Thoracic aorta (tissue), 2 donors: ENCODE data around the gene VPS50. TPM values are rescaled to one million over a fixed set of nuclear protein-coding genes. Genes with fewer than 3 reads are reported as not detected.

ENCODE experiments used
- ATAC-seq: fragments of 150-250 bp; one replicate; pipeline ENCODE4 v1.8.0; 2017; ENCODE audit warnings: low read depth; ENCODE audit not compliant: insufficient number of reproducible peaks, low FRiP score
- DNase-seq: peaks from one replicate; pipeline ENCODE4 v3.0.0-alpha.2; 2020; ENCODE audit warnings: low spot score
- H3K27ac ChIP-seq, 2 donors: fragments of 200-600 bp; sonication (generic); 1 replicate in 1 of 2; 2 replicates in 1 of 2; pipeline ENCODE4 v1.5.1; 2016; ENCODE audit warnings: mild to moderate bottlenecking in 2 of 2, moderate library complexity in 2 of 2
- H3K27me3 ChIP-seq: fragments of 200-600 bp; sonication (generic); replicated peaks from 2 replicates; pipeline ENCODE4 v1.6.0; 2016; ENCODE audit warnings: mild to moderate bottlenecking; ENCODE audit not compliant: insufficient read depth
- H3K36me3 ChIP-seq: fragments of 200-600 bp; sonication (generic); one replicate; pipeline ENCODE4 v1.5.1; 2016
- H3K4me1 ChIP-seq, 2 donors: fragments of 200-600 bp; sonication (generic); 1 replicate in 1 of 2; 2 replicates in 1 of 2; pipeline versions ENCODE4 v1.5.1 to v1.6.0; 2016; ENCODE audit warnings: low read depth in 2 of 2, mild to moderate bottlenecking in 1 of 2; ENCODE audit not compliant: control insufficient read depth in 1 of 2
- H3K4me3 ChIP-seq: fragments of 200-600 bp; sonication (generic); 2 replicates; pipeline ENCODE4 v1.5.1; 2016; ENCODE audit warnings: mild to moderate bottlenecking
- H3K9me3 ChIP-seq: fragments of 200-600 bp; sonication (generic); 2 replicates; pipeline ENCODE4 v1.5.1; 2016
- total RNA-seq, 2 donors: library from RNA; depleted of rRNA; stranded (reverse); fragments of >200 nt; gene quantifications; one replicate each; pipeline versions ENCODE4 v1.1.0 to v1.2.3, GENCODE V29; 2016
- TF ChIP-seq, protein P1 (sequence below): fragments of 200-600 bp; sonication (generic); IDR thresholded peaks from one replicate; pipeline ENCODE4 v1.5.1; 2019; ENCODE audit warnings: antibody characterized with exemption

VPS50 gene
- total RNA-seq, 2 donors from 2014 or later = 18.1 to 25.3 TPM

DNA sequence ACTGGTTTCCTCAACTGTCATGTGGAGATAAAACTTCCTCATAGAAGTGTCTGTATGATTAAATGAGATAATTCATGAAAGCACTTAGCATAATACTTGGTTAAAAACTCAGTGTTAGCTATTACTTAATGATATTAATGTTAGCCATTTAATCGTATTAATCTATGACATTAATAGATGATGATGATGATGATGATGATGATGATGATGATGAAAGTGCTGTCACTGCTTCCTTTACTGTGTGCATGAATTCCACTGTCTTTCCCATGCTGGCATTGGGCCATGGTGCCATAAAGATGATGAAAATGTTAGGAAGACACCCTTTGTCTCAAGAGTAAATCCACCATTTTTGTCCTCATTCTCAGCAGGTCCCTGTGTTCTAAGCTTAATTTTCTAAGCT, 75.8 kb downstream of the VPS50 start:
- no peak for ATAC-seq
- Histone ChIP-seq H3K4me1 (no peaks in the 10 kb centered on the region), H3K9me3 (no peaks in the 10 kb centered on the region), H3K27me3 (no peaks in the 10 kb centered on the region), H3K4me3 (no peak overlapping the region), H3K36me3 (no peaks in the 10 kb centered on the region), H3K27ac (no peak overlapping the region)
- TF ChIP-seq, protein P1, sequence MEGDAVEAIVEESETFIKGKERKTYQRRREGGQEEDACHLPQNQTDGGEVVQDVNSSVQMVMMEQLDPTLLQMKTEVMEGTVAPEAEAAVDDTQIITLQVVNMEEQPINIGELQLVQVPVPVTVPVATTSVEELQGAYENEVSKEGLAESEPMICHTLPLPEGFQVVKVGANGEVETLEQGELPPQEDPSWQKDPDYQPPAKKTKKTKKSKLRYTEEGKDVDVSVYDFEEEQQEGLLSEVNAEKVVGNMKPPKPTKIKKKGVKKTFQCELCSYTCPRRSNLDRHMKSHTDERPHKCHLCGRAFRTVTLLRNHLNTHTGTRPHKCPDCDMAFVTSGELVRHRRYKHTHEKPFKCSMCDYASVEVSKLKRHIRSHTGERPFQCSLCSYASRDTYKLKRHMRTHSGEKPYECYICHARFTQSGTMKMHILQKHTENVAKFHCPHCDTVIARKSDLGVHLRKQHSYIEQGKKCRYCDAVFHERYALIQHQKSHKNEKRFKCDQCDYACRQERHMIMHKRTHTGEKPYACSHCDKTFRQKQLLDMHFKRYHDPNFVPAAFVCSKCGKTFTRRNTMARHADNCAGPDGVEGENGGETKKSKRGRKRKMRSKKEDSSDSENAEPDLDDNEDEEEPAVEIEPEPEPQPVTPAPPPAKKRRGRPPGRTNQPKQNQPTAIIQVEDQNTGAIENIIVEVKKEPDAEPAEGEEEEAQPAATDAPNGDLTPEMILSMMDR = no peak
- DNase-seq = no peak

DNA sequence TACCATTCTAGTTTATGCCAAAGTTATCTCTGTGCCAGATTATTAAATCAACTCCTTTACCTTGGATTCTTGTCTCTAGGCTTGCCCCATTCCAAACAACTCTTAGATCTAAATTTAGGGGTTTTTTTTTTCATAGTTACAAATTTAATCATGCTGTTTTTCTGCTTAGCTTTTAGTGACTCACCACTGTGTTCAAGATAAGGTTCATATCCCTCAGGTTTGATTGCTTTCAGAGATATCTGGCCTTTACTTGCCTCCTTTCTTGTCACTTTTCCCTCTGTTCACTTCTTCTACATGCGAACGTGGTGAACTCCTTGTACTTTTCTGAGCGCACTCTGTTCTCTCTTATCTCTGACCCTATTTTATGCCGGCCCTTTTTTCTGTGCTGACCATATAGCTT, 78.2 kb downstream of the VPS50 start:
- Histone ChIP-seq H3K9me3 (no peaks in the 10 kb centered on the region), H3K4me3 (no peak overlapping the region), H3K36me3 (no peaks in the 10 kb centered on the region), H3K27ac (no peak overlapping the region), H3K27me3 (no peaks in the 10 kb centered on the region), H3K4me1 (no peaks in the 10 kb centered on the region)
- DNase-seq (no peak), ATAC-seq (no peak)
- TF ChIP-seq, protein P1 = no peak

DNA sequence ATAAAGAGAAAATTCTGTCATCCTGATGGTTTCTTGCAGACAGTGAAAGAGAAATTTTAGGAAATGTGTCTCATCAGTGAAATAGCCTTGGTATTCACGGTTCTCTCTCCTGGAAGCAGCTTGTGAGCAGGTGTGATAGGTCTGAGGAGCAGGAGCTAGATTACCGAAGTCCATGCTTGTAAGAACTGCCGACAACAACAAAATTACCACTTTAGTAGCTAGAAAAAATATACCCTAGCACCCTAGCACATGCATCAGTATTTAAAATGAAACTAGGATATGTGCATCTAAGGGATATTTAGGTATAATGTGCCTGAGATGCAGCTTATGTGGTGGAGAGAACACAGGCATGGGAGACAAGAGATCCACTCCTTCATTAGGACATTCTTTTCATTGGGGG, 82.3 kb downstream of the VPS50 start:
- no peak for ATAC-seq
- DNase-seq = no peak
- Histone ChIP-seq H3K27me3 (no peaks in the 10 kb centered on the region), H3K4me3 (no peak overlapping the region), H3K4me1 (no peaks in the 10 kb centered on the region), H3K27ac (no peak overlapping the region), H3K36me3 (no peaks in the 10 kb centered on the region), H3K9me3 (no peaks in the 10 kb centered on the region)
- TF ChIP-seq, protein P1 = no peak

DNA sequence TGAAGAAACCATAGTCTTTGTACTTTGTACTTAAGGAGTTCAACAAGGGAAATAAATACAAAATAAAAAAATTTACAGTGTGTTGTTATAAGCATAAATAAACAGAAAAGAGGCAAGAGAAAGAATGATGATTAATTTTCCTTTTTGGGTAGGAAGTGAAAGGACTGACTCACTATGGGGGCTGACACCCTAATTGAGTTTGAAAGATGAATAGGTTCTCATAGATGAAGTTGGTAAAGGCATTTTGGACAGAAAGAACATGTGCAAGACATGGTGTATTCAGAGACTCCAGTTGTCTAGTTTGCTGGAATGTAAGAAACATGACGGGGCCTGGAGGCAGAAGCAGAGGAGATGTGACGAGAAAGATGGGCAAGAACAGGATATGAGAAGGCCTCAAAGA, 83.7 kb downstream of the VPS50 start:
- Histone ChIP-seq H3K27ac (no peak overlapping the region), H3K9me3 (no peaks in the 10 kb centered on the region), H3K4me1 (no peaks in the 10 kb centered on the region), H3K4me3 (no peak overlapping the region), H3K27me3 (no peaks in the 10 kb centered on the region), H3K36me3 (peaks cover 6% of the 10 kb centered on the region)
- DNase-seq (no peak), ATAC-seq (no peak)
- TF ChIP-seq, protein P1 = no peak

DNA sequence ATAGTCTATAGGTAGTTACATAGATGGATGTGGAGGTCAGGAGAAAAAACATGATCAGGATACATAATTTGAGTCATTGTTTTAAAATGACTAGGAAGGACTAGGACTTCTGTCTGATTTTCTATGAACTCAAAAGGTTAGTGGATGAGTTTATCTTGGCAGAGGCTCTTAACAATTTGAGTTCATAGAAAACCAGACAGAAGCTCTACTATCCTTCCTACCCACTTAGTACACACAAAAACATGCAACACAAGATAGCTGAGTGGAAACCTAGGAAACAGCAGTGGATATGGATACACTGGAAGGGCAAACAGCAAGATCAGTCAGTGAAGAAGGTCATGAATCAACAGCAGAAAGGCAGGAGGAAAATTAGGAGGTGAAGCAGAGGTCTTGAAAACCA, 84.6 kb downstream of the VPS50 start:
- H3K36me3 ChIP-seq = peaks cover 7% of the 10 kb centered on the region
- DNase-seq = no peak

More for the DNA sequence above, 84.6 kb downstream of the VPS50 start:
- TF ChIP-seq, protein P1 = no peak
- H3K9me3 ChIP-seq = no peaks in the 10 kb centered on the region
- no peak overlapping the region for H3K4me3 ChIP-seq
- H3K27me3 ChIP-seq = no peaks in the 10 kb centered on the region
- no peaks in the 10 kb centered on the region for H3K4me1 ChIP-seq
- H3K27ac ChIP-seq = no peak overlapping the region
- ATAC-seq = no peak
